LNCAP (cell line): ENCODE results near the gene RTN4.

Source experiments
- TF ChIP-seq, protein P1 (sequence below): fragments of 450-650 bp; IDR thresholded peaks from 2 replicates; pipeline ENCODE4 v1.5.1; 2017; ENCODE audit warnings: mild to moderate bottlenecking

RTN4 gene

DNA sequence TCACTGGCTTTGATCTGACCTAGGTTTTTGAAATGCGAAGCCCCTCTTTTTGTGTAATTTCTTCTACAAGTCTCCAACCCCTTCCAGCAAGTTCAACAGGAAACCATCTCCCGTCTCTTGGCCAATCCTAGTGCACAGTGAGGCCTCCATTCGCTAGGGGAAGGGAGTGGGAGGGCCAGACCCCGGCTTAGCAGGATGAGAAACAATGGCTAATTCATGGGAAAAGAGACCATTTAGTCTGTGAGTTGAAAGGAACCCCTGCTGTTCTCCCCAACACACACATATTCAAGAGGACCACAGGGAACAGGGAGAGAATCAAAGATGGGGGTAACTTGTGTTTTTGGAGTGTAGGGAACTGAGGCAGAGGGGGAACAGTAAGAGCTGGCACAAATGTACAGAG is 83.0 kb downstream of the RTN4 start:
- TF ChIP-seq, protein P1, sequence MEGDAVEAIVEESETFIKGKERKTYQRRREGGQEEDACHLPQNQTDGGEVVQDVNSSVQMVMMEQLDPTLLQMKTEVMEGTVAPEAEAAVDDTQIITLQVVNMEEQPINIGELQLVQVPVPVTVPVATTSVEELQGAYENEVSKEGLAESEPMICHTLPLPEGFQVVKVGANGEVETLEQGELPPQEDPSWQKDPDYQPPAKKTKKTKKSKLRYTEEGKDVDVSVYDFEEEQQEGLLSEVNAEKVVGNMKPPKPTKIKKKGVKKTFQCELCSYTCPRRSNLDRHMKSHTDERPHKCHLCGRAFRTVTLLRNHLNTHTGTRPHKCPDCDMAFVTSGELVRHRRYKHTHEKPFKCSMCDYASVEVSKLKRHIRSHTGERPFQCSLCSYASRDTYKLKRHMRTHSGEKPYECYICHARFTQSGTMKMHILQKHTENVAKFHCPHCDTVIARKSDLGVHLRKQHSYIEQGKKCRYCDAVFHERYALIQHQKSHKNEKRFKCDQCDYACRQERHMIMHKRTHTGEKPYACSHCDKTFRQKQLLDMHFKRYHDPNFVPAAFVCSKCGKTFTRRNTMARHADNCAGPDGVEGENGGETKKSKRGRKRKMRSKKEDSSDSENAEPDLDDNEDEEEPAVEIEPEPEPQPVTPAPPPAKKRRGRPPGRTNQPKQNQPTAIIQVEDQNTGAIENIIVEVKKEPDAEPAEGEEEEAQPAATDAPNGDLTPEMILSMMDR, result no peak

DNA sequence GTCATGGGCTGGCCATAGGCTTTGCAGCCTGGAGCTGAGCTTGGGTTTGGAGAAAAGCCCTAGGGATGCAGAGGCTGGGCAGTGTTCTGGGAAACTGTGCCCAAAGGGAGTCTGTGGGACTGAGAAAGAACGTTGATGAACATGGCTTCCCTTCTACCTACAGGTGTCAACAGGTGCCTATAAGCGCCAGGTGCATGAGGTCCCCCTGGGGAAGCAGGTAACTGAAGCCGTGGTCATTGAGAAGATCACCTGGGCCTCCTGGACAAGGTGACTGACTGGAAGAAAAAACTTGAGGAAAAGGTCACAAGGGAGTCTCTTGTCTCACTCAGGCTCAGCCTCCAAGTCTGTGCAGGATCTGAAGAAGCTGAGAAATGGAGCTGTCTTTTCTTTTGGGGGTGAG is 83.4 kb downstream of the RTN4 start:
- TF ChIP-seq, protein P1, result no peak

DNA sequence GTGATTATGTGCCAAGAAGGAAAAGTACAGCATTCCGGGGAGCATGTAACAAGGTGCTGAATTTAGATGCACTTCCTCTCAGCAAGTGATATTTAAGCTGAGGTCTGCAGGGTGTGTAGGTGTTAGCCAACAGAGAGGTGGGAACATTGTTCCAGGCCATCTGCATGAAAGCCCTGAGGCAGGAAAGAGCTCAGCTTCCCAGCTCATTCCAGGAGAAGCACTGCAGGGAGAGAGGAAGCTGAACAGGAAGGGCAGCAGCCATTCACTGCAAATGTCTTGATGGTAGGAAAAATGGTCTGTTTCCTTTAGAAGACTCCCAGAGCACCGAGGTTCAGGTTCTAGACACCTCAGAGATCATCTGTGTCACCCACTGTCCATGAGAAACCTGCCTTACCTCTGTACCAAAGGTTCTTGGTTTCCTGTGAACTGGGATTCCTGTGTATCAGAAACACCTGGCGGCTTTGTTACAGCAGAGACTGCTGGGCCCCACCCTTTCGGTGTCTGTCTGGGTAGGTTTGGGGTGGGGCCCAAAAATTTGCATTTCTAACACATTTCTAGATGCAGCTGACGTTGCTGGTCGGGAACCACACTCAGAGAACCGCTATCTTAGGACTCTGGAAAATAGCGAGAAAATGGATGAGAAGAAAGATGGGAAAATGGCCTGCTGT is 84.0 kb downstream of the RTN4 start:
- TF ChIP-seq, protein P1, result no peak

DNA sequence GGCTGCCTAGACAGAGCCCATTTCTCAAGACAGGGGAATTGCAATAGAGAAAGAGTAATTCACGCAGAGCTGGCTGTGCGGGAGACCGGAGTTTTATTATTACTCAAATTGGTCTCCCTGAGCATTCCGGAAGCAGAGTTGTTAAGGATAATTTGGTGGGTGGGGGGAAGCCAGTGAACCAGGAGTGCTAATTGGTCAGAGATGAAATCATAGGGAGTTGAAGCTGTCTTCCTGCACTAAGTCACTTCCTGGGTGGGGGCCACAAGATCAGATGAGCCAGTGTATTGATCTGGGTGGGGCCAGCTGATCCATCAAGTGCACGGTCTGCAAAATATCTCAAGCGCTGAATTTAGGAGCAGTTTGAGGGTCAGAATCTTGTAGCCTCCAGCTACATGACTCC is 84.8 kb downstream of the RTN4 start:
- TF ChIP-seq, protein P1, result no peak

DNA sequence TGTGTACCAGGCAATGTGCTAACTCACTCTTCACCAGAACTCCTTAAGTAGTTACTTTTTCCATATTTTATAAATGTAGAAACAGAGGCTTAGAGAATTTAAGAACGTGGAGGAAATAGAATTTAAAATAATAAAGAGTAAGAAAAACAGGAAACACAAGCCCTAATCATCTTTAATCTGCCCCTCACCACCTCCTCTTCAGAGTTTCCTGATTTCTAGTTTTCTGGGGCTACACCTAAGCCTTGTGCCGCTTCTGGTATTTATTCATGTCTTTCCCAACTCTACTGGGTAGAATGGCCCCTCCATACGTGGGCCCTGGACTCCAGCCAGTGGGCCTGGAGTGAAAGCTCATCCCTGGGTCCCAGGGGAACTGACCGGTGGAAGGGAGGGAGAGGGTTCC is 85.4 kb downstream of the RTN4 start:
- TF ChIP-seq, protein P1, result no peak

DNA sequence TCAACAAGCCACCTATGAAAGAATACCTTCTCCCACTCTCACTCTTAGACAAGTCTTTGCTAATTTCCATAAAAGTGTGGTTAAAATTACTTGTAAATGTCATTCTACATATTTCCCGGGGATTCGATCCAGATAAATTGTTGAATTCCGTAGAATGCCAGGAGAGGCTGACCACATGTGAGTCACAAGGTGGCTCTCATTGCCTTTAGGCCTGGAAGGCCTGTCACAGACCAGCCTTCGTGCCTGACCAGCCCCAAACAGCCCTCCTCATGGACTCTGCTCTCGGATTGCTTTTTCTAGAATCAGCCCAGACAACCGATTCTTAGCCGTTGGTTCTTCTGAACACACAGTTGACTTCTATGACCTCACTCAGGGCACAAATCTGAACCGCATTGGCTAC is 86.0 kb downstream of the RTN4 start:
- TF ChIP-seq, protein P1, result no peak

DNA sequence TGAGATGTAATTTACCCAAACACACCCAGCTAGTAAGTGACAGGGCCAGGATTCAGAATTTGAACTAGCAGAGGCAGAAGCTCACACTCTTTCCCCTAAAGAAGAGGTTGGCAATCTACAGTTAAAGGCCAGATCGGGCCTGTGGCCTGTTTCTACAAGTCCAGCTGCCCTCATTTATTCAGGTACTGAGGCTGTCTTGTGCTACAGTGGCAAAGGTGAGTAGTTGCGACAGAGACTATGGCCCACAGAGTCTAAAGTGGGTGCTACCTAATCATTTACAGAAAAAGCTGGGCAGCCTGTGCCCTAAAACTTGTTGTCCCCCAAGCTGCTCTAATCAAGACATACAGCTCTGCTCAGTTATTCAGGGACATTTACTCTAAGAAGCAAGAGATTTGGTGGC is 86.8 kb downstream of the RTN4 start:
- TF ChIP-seq, protein P1, result no peak

DNA sequence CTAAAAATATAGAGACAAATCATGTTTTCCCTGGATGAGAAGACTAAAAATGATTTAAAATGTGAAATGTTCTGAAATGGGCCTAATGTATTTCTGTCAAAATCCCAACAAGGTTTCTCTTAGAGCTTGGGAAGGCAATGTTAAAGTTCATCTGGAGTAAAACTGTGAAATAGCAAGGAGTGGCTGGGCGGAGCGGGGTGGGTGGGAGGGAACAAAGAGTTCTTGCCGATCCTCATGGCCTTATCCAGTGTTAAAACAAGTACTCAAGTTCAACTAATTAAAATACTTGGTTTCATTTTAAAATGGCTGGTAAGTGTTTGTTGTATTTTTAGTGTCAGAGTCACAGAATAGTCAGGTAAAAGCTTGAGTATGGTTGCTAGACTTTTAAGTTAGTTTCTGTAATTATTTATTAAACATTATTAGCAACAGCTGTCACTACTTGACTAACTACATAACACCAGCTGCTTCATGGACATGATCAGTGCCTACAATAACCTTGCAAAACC is 87.3 kb downstream of the RTN4 start:
- TF ChIP-seq, protein P1, result no peak
